ENCODE measurements around the gene LIPF.

LIPF gene

DNA sequence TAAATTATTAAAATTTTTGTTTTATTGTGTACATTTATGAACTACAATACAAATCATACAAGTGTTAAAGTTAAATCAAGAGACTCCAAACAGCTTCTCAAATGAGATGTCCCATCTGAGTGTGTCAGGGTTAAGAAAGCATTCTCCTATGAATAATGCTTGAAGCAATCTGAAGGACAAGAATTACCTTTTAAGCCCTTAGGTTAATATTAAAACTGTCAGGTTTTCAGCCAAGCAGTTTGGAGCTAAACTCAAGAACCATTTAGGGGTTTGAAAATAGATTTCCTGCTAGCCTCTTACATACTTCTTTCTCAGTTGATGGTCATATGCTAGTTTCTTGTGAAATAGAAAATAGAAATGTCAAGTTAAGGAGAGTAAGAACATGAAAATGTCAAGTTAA is 39.4 kb upstream of the LIPF start:
- in situ Hi-C loops (cut with HindIII; ENCODE audit: low sequenced_read_pairs): no loop called here
- DNase-seq (ENCODE audit: low read depth): no peak
- no peak overlapping the region for H3K4me3 ChIP-seq (ENCODE audit: low read depth, low read length)
- no peak for TF ChIP-seq CTCF (IDR thresholded peaks at IDR 0.05; ENCODE audit: low read depth, low read length, missing control alignments)

DNA sequence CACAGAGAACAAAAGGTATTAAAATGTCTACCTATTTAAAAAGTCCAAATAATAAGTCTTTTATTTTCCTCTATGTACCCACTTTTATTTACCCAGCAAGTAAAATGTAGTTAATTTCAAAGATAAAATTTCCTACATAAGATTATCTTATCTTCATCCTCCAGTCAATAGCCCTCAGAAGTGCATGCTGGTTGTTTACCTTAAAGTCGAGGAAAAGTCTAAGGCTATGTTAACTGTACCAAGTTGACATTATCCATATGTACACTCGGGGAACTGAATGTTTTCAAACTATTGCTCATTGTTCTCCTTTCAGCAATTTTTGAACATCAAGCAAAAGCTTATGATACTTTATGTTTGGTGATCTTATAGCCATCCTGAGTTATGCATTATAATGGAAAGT is 24.1 kb upstream of the LIPF start:
- in situ Hi-C loops (cut with HindIII; ENCODE audit: low sequenced_read_pairs): no loop called here
- no peak overlapping the region for H3K4me3 ChIP-seq (ENCODE audit: low read depth, low read length)
- TF ChIP-seq CTCF (IDR thresholded peaks at IDR 0.05; ENCODE audit: low read depth, low read length, missing control alignments): no peak
- DNase-seq (ENCODE audit: low read depth): no peak

DNA sequence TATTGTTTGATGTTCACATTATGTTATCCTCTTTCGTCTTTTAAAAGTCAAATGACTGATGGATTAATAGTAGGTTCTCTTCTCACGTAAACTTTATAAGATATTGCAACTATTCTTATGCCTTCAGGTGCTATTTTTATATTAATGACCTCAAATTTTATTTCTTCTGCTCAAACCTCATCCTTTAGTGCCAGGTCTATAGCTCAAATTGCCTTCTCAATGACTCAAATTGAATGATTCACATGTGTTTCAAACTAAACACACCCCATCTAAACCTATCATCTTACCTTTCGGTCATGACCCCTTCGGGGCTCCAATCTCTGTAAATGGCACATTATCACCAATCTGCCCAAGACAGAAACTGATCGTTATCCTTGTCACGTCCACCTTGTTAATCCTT is 22.0 kb upstream of the LIPF start:
- DNase-seq (ENCODE audit: low read depth): no peak
- in situ Hi-C loops (cut with HindIII; ENCODE audit: low sequenced_read_pairs): no loop called here
- TF ChIP-seq CTCF (IDR thresholded peaks at IDR 0.05; ENCODE audit: low read depth, low read length, missing control alignments): no peak
- no peak overlapping the region for H3K4me3 ChIP-seq (ENCODE audit: low read depth, low read length)

DNA sequence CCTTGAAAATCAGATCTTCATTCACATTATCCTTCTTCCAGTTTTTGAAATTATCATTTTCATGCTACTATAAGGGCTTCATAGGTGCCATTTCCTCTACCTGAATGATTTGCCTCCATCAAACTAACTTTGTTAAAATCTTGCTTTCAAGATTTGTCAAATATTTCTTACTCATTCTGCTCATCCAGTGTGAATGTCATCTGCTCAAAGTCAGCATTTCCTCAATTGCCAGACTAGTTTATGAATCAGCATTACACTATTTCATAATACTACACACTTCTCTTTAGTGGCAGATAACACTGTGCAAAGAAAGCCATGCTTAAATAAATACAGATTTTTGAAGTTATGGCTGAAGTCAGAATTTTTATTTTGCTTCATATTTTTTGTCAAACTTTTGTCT is 21.3 kb upstream of the LIPF start:
- DNase-seq (ENCODE audit: low read depth): no peak
- no peak for TF ChIP-seq CTCF (IDR thresholded peaks at IDR 0.05; ENCODE audit: low read depth, low read length, missing control alignments)
- H3K4me3 ChIP-seq (ENCODE audit: low read depth, low read length): no peak overlapping the region
- in situ Hi-C loops (cut with HindIII; ENCODE audit: low sequenced_read_pairs): no loop called here

- no peak for TF ChIP-seq CTCF (IDR thresholded peaks at IDR 0.05; ENCODE audit: low read depth, low read length, missing control alignments)
- DNase-seq (ENCODE audit: low read depth): no peak
- in situ Hi-C loops (cut with HindIII; ENCODE audit: low sequenced_read_pairs): no loop called here
- no peak overlapping the region for H3K4me3 ChIP-seq (ENCODE audit: low read depth, low read length)
Measured at GRCh38 chr10:88647061-88647615, 17.1 kb upstream of the LIPF start.

- in situ Hi-C loops (cut with HindIII; ENCODE audit: low sequenced_read_pairs): no loop called here
- DNase-seq (ENCODE audit: low read depth): peak; percentile 83
- TF ChIP-seq CTCF (IDR thresholded peaks at IDR 0.05; ENCODE audit: low read depth, low read length, missing control alignments): no peak
- H3K4me3 ChIP-seq (ENCODE audit: low read depth, low read length): no peak overlapping the region
Measured at GRCh38 chr10:88651101-88651551, 13.1 kb upstream of the LIPF start.

GRCh38 chr10:88652616-88653015 is 11.6 kb upstream of the LIPF start:
- no peak for DNase-seq (ENCODE audit: low read depth)
- H3K4me3 ChIP-seq (ENCODE audit: low read depth, low read length): no peak overlapping the region
- in situ Hi-C loops (cut with HindIII; ENCODE audit: low sequenced_read_pairs): no loop called here
- no peak for TF ChIP-seq CTCF (IDR thresholded peaks at IDR 0.05; ENCODE audit: low read depth, low read length, missing control alignments)

Data from astrocyte of the cerebellum (primary cell).